Natural killer cell (primary cell): ENCODE measurements around the gene SH3BGRL3. TPM values are rescaled to one million over a fixed set of nuclear protein-coding genes. Genes with fewer than 3 reads are reported as not detected.

Source experiments
- ATAC-seq, 3 donors: fragments of 150-1000 bp in 2 of 3; fragments of 200-7000 bp in 1 of 3; cut with Tn5 transposase; 1 replicate in 1 of 3; 2 replicates in 2 of 3; pipeline ENCODE4 v1.10.0; 2021; ENCODE audit warnings: mild to moderate bottlenecking in 2 of 3, moderate library complexity in 2 of 3
- DNase-seq, 2 donors: peaks; one replicate each; pipeline versions ENCODE4 v3.0.0 to v3.0.0-alpha.2; 2013 to 2021; ENCODE audit warnings: mixed read lengths in 1 of 2
- H3K27ac ChIP-seq: one replicate; pipeline ENCODE4 v1.5.1; 2013; ENCODE audit warnings: mild to moderate bottlenecking, low read length
- H3K27me3 ChIP-seq: one replicate; pipeline ENCODE4 v1.6.1; 2013; ENCODE audit warnings: low read length; ENCODE audit not compliant: control insufficient read depth, insufficient read depth
- H3K36me3 ChIP-seq: one replicate; pipeline ENCODE4 v1.6.1; 2013; ENCODE audit warnings: low read length; ENCODE audit not compliant: control insufficient read depth, insufficient read depth
- H3K4me1 ChIP-seq: one replicate; pipeline ENCODE4 v1.6.1; 2013; ENCODE audit warnings: low read length; ENCODE audit not compliant: control insufficient read depth, insufficient read depth
- H3K4me3 ChIP-seq: one replicate; pipeline ENCODE4 v1.5.1; 2013; ENCODE audit warnings: low read length
- H3K9me3 ChIP-seq: one replicate; pipeline ENCODE4 v1.6.1; 2013; ENCODE audit warnings: low read length; ENCODE audit not compliant: control insufficient read depth, insufficient read depth
- H3K27ac Mint-ChIP-seq, 2 donors: one replicate each; pipeline ENCODE4 v1.8.0; 2022; ENCODE audit warnings: mild to moderate bottlenecking in 2 of 2, mixed read lengths in 2 of 2, moderate library complexity in 1 of 2
- H3K27me3 Mint-ChIP-seq, 2 donors: one replicate each; pipeline ENCODE4 v1.8.0; 2022; ENCODE audit warnings: low read depth in 2 of 2, mixed read lengths in 2 of 2
- H3K36me3 Mint-ChIP-seq: one replicate; pipeline ENCODE4 v1.8.0; 2022; ENCODE audit warnings: mixed read lengths
- H3K4me1 Mint-ChIP-seq, 2 donors: one replicate each; pipeline ENCODE4 v1.8.0; 2022; ENCODE audit warnings: mixed read lengths in 2 of 2
- H3K4me3 Mint-ChIP-seq: one replicate; pipeline ENCODE4 v1.8.0; 2022; ENCODE audit warnings: mild to moderate bottlenecking, moderate library complexity, mixed read lengths
- H3K9me3 Mint-ChIP-seq, 2 donors: one replicate each; pipeline ENCODE4 v1.8.0; 2022; ENCODE audit warnings: mixed read lengths in 2 of 2
- CTCF ChIP-seq: fragments of 200-600 bp; IDR thresholded peaks from one replicate; pipeline ENCODE4 v1.8.0; 2022; ENCODE audit warnings: antibody characterized with exemption
- WGBS: methylation state at CpG from one replicate; pipeline ENCODE4 v1.1.7; 2013; ENCODE audit warnings: missing lambda C conversion rate; ENCODE audit not compliant: insufficient coverage; 5-methylcytosine and 5-hydroxymethylcytosine counted together
- intact Hi-C: fragments of 100-400 bp; cut with micrococcal nuclease; formaldehyde crosslinking; loops from one replicate; pipeline ENCODE4 v1.14.2; 2022
- total RNA-seq, 4 donors: library from RNA; stranded (reverse); fragments of 120-200 nt in 1 of 4; gene quantifications; one replicate each; pipeline versions ENCODE4 v1.2.3 to v1.2.4, GENCODE V29; 2013 to 2022

The SH3BGRL3 gene
- total RNA-seq, 3 donors from 2014 or later (not counting 1 experiment from before 2014, with no cell fraction given) = 396 to 488 (median 437) TPM

DNA sequence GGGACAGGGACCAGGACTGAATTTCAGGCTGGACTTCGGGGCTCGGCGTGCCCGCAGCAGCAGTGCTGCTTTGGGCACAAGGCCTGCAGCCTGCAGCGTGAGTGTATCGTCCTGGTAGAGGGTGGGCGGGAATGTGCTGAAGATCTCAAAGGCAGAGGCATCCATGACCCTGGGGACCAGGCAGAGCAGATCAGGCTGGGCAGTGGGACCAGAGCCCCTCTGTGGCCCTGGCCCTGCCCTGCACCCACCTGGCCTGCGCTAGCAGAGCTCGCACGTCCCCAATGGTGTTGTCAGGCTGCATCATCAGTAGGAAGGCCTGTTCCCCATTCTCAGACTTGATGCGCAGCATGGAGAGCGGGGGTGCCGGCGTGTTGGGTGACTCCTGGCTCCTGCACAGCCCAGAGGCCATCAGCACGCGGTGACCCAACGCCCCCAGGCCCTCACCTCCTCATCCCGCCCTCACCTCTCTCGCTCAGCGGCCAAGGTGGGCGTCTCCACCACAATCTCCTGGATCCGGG lies 2.6 kb downstream of the SH3BGRL3 start:
- Histone ChIP-seq H3K27me3 (no peaks in the 10 kb centered on the region), H3K9me3 (no peaks in the 10 kb centered on the region), H3K36me3 (peaks cover 27% of the 10 kb centered on the region), H3K4me1 (peaks cover 97% of the 10 kb centered on the region), H3K4me3 (no peak overlapping the region), H3K27ac (no peak overlapping the region)
- no peak for DNase-seq
- TF ChIP-seq CTCF = no peak
- Mint-ChIP-seq H3K27me3 (no peaks in the 10 kb centered on the region), H3K4me1 (peaks cover 71 to 90% of the 10 kb centered on the region in 2 donors), H3K27ac (peak overlapping the region; percentile 86 to 96), H3K4me3 (peak overlapping the region; percentile 21), H3K36me3 (no peaks in the 10 kb centered on the region), H3K9me3 (no peaks in the 10 kb centered on the region)
- intact Hi-C loops = no loop called here
- ATAC-seq = no peak
- 93% methylated on average over 18 of the region's 22 CpGs for WGBS

DNA sequence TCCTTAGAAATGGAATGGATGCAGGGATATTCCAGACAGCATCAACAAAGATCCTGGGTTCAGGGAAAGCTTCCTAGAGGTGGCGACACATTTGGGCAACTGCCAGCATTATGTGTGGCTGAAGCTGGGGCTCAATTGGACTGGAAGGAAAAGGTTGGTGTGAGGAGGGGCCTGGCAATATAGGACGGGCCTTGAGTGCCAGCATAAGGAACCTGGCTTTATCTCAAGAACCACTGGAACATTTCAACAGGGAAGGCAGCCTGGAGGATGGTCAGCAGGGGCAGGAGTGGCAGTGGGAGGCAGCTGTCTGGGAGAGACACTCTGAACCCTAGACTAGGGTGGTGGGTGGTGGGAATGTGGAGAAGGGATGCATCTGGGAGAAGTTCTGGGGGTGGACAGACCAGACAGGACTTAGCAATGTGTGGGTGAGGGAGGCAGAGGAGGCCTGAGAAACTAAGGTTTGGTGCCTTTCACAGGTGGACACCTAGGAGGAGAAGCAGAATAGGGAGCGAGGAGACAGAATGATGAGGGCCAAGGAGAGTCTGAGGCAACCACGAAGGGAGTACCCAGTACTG lies 3.5 kb downstream of the SH3BGRL3 start:
- no peaks in the 10 kb centered on the region for H3K9me3 ChIP-seq
- H3K36me3 ChIP-seq = peaks cover 26% of the 10 kb centered on the region
- Mint-ChIP-seq H3K4me1 (peaks cover 72 to 90% of the 10 kb centered on the region in 2 donors), H3K9me3 (no peaks in the 10 kb centered on the region), H3K36me3 (no peaks in the 10 kb centered on the region), H3K4me3 (peak overlapping the region; percentile 30), H3K27me3 (no peaks in the 10 kb centered on the region), H3K27ac (peak overlapping the region; percentile 86 to 96)
- peak overlapping the region; percentile 92 for H3K27ac ChIP-seq
- no peak for TF ChIP-seq CTCF
- 88% methylated on average over 4 of the region's 4 CpGs for WGBS
- DNase-seq (no peak), ATAC-seq (no peak)
- no peak overlapping the region for H3K4me3 ChIP-seq
- H3K4me1 ChIP-seq = peaks cover 97% of the 10 kb centered on the region
- intact Hi-C loops = no loop called here
- no peaks in the 10 kb centered on the region for H3K27me3 ChIP-seq

DNA sequence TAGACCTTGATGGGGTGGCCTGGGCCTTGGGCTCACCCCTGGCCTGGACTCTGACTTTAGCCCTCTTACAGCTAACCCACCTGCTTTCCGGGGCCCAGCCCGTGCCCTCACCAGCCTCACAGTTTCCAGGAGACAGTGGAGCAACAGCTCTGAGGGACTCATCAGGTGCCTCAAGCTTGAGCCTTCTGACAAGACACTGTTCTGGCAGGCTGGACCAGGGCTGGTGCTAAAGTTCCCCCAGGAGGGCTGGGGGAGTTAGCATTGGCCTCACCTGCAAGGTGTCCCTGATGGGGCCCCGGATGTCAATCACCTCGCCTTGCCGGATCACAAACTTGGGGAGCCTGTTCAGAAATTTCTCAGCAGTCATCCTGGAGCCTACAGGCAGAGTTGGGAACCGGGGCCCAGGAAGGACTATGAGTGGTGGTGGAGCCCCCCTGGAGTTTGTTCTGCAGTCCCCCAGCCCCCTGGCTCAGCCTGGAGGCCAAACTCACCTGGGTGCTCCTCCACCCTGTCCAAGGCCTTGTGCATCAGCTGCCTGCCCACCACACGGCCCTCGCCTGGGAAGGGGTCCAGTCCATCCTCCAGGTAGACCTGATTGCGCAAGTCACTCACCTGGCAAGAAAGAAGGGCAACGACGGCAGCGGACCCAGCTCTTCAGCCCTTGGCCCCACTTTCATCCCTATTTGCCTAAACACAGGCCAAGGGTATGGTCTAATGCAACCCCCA lies 4.1 kb downstream of the SH3BGRL3 start:
- Histone ChIP-seq H3K27ac (peak overlapping the region; percentile 92), H3K36me3 (peaks cover 26% of the 10 kb centered on the region), H3K27me3 (no peaks in the 10 kb centered on the region), H3K4me3 (no peak overlapping the region), H3K4me1 (peaks cover 97% of the 10 kb centered on the region), H3K9me3 (no peaks in the 10 kb centered on the region)
- H3K4me1 Mint-ChIP-seq = peaks cover 72 to 90% of the 10 kb centered on the region in 2 donors
- TF ChIP-seq CTCF = no peak
- DNase-seq (no peak), ATAC-seq (no peak)
- peak overlapping the region; percentile 86 to 96 for H3K27ac Mint-ChIP-seq
- 80% methylated on average over 12 of the region's 12 CpGs for WGBS
- H3K36me3 Mint-ChIP-seq = no peaks in the 10 kb centered on the region
- H3K4me3 Mint-ChIP-seq = peak overlapping the region; percentile 81
- intact Hi-C loops = loop anchor here (2.0 kb wide), 2 partner anchors 37 to 107 kb away; no protein-coding TSS in a partner anchor
- no peaks in the 10 kb centered on the region for H3K9me3 Mint-ChIP-seq
- H3K27me3 Mint-ChIP-seq = no peaks in the 10 kb centered on the region
